ENCODE data around the gene RHBDD1.

The RHBDD1 gene

DNA sequence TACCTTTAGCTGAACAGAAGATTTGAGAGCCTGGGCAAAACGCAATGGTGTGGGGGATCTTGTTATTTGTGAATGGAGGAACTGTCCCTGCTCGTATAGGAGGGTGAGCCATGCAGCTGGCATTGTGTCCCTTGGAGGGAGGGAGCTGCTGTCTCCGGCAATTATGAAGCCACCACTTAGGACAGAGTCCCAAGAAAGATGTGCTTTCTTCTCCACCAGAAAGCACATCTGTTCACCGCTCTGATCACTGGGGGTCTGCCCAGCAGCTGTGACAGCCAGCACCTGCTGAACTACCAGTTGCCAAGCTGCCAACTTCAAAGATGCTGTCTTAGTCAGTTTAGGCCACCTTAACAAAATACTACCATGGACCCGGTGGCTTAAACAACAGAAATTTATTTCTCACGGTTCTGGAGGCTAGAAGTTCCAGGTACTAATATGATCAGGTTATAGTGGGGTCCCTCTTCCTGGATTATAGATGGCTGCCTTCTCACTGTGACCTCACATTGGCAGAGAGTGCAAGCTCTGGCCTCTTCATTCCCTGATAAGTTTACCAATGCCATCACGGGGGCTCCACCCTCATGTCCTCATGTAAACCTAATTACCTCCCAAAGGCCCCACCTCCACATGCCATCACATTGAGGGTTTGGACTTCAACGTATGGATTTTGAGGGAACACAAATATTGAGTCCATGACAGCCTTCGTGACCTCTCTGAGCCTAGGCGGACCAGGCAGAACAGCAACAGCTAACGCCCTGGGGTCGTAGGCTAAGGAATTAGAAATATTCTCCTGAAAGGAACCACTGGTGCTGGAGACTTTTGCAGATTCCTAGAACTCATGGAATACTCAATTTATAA, 148.3 kb downstream of the RHBDD1 start:
- no peak for DNase-seq (ENCODE audit: low read depth, low spot score)

DNA sequence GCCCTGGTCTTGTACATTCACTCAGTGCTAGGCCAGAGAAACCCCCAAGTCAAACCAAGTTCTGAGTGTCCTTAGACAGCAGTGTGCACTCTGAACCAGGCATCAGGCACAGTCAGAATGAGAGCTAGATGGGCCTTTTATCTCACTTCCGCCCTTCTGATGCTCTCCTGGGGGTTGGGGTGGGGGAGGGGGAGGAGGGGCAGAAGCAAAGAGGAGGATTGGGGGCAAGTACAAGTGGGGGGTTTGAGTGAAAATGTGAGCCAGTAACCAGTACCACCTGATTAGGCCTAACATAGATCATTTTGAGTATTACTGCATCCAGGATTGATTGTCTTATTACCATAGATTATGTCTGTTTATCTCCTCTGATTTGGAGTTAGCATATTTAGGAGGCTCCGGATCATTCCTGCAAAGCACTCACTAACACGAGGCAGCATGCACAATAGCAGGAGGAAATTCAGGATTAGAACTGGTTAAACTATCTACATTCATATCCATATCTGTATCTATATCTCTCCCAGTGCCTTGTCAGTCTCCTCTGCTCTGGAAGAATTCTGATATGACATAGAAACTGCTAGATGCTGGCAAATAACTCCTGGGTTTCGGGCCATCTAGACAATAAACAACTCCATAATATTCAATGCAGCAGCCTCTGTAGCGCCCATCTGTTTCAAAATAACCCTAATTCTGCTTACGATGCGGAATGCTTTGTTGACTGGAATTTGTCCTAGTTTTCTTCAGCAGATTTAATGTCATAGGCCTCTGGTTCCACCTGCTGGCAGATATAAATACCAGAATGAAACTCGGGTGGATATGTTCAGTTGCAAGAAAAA, 149.1 kb downstream of the RHBDD1 start:
- peak; percentile 84 for DNase-seq (ENCODE audit: low read depth, low spot score)

GRCh38 chr2:226985583-226985946, 149.7 kb downstream of the RHBDD1 start:
- no peak for DNase-seq (ENCODE audit: low read depth, low spot score)

GRCh38 chr2:226991663-226992062, 155.8 kb downstream of the RHBDD1 start:
- DNase-seq (ENCODE audit: low read depth, low spot score), result no peak

- no peak for DNase-seq (ENCODE audit: low read depth, low spot score)
These were observed 157.3 kb downstream of the RHBDD1 start for GRCh38 chr2:226993171-226993570.

GRCh38 chr2:226994775-226995174, 158.9 kb downstream of the RHBDD1 start:
- DNase-seq (ENCODE audit: low read depth, low spot score), result no peak

DNA sequence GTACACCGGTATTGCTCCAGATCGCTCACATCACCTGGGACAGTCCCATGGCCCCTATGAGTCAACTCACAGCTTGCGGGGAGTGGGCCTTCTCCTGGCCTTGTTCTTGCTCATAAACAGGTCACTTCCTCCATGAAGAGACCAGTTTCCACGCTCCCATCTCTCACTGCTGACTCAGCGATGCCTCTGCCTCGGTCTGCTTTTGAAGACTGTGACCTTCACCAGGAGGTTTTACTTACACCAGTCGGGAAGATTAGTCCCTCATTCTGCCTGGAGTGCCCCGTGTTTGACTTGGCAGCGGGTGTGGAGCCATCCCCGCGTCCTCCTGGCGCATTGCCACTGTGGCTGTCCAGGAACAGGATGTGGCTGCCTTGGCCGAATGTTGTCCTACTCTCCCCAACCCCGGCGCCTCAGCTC, 159.8 kb downstream of the RHBDD1 start:
- peak; percentile 56 for DNase-seq (ENCODE audit: low read depth, low spot score)

DNA sequence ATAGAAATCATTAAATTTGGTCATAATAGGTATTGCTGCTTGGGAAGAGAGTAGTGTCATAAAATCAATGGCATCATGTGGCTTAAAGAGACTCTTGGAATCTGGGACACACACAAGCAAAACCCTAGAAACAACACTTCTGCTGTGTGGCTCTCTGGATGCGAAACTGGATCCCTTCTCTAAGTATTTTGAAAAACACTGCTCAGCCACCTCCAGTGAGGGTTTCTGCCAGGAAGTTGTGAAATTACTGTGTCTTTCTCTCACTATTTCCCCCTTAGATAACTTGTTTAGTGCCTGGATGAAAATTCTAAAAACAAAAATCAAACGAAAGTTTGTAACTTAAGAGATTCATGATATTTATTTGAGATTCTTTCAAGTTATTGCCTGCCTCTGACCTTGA, 163.8 kb downstream of the RHBDD1 start:
- DNase-seq (ENCODE audit: low read depth, low spot score), result no peak

DNA sequence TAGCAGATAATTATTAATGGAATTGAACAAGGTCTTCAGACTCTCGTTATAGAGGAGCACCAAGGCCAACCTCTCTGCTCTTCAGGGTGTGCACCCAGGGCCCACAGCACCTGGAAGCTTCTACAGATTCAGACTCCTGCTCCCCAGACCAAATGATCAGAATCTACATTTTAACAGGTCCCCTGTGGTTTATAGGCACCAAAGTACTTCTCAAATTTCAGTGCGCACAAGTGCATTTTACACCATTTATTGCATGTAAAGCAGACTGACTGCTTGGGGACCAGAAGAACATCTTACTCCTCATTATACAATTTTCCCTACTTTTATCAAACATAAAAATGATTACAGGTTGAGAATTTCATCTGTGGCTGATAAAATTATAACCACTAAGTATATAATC, 164.3 kb downstream of the RHBDD1 start:
- no peak for DNase-seq (ENCODE audit: low read depth, low spot score)

GRCh38 chr2:227004482-227004881, 168.6 kb downstream of the RHBDD1 start:
- DNase-seq (ENCODE audit: low read depth, low spot score), result no peak

DNA sequence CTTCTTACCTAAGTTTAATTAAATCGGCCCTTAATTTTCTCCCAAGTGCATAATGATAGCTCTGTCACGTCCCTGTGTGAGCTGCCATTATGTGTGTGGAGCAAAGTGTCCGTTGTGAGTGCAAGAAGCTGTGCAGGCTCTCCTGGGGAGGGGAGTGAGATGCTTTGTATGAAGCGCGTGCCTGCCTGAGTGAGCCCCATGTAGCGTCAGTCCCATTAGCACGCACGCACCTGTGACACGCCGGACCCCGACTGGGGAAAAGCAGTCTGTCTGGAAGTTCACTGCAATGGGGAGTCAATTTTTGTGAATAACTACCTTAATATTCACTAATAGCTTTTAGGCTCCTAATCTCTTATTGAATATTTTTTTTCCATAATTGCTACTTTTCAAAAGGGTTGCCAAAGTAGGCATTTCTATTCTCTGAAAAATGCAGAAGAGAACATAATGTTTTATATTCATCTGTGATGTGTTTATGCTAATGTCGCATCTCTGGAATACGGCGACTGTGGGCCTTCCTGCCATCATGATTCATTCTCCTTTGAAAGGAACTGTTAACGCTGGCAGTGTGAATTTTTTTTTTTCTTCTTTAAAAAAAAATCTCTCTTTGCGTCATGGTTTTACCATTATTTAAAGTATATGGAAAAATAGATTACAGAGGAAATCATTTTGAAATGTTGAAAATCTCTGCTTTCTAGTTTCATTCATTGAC, 170.5 kb downstream of the RHBDD1 start:
- no peak for DNase-seq (ENCODE audit: low read depth, low spot score)

DNA sequence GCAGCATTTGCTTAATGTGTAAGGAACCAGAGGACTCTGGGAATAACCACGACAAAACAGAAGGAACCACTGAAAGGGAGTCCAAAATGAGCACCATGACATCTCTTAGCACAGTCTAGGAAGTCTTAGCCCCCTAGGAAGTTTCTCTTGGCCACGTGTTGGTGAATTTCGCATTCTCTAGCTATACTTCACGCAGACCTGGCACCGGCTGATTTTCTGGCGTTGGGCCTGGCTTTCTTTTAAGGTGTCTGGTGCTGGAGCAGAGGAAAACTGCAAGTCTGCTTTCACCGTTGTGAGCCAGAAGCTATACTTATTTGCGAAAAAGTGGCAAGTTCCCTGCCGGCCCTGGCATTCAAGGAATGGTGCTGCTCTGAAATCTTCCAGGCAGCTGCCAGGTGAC, 171.3 kb downstream of the RHBDD1 start:
- no peak for DNase-seq (ENCODE audit: low read depth, low spot score)

DNA sequence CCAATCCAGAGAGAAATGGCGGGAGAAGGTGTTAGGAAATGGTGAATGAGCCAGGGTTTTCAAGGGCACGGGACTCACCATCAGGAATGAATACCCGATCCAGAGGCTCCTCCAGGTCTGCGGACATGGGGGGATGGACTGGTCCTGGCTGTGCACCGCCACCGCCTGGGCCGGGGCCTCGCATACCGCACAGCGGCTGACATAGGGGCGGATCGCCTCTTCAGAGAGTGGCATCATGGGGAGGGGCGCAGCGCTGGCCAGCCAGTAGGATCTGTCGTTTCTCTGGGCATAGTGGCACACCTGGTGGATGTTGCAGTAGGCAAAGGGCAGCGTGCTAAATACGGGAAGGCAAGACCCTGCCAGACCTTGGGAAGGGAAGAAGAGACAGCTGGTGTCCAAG, 172.1 kb downstream of the RHBDD1 start:
- no peak for DNase-seq (ENCODE audit: low read depth, low spot score)

DNA sequence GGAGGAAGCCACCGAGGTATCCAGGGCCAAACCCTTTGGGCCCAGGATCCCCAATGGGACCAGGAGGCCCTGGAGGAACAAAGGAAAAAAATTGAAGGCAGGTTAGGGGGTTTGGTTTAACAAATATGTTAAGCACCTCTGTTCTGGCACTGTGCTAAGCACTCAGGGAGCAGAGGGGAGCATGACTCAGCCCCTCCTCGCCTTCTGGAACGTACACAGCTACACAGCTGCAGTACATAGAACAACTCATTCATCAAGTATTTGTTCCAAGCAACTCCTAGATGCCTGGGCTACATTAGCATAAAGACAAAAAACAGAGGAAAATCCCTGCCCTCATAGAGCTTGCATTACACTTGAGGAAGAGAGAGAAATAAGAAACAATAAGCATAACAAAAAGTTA, 174.6 kb downstream of the RHBDD1 start:
- peak; percentile 35 for DNase-seq (ENCODE audit: low read depth, low spot score)

GRCh38 chr2:227013330-227013729, 177.5 kb downstream of the RHBDD1 start:
- no peak for DNase-seq (ENCODE audit: low read depth, low spot score)

DNA sequence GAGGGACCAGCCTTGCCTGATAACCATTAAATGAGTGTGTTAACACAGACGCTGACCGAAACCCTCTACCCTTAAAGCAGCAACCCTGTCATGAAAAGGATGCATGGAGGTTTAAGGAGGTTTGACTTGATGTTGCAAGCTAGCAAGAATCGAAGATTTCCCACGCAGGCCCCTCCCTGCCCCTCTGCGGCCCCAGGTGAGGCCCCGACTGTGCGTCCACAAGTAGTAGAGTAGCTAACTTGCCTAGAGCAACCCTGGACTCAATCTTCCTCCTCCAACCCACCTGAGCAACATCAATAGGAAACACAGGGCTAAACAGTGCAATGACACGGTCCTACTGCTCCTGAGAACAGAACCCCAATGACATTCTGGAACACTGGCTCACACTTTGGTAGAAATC, 178.0 kb downstream of the RHBDD1 start:
- DNase-seq (ENCODE audit: low read depth, low spot score), result no peak

- no peak for DNase-seq (ENCODE audit: low read depth, low spot score)
These were observed 181.0 kb downstream of the RHBDD1 start for GRCh38 chr2:227016894-227017293.

- DNase-seq (ENCODE audit: low read depth, low spot score), result no peak
These were observed 184.6 kb downstream of the RHBDD1 start for GRCh38 chr2:227020416-227020815.

DNA sequence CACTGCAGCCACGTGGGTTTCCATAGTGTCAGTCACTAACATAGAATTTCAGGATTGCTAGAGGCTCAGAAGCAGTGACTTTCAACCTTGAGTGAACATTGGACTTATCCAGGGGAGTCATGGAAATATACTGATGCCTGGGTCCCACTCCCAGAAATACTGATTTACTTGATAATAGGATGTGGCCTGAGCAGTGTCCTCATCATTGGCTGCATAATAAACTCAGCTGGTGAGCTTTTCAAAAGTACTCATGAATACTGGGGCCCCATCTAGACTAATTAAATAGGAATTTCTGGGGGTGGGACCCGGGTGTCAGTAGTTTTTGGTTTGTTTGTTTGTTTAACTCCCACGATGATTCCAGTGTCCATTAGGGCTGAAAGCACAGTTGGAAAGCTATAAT, 186.8 kb downstream of the RHBDD1 start:
- DNase-seq (ENCODE audit: low read depth, low spot score), result no peak

DNA sequence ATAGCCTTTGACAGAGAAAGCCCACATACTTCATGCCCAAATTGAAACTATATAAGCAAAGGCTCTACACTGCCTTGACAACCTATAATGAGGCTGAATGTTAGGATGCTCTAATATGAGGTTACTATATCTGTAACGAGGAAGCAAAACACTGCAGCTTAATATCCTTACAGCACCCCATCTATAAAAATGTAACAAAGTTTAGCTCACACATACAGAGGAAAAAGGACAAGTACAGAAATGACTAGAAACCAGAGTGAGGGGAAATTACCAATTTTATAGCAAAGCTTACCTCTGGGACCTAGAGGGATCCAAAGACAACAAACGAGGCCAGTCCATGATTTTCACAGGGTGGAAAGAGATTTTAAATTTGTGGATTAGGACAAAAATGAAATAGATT, 189.7 kb downstream of the RHBDD1 start:
- DNase-seq (ENCODE audit: low read depth, low spot score), result no peak

GRCh38 chr2:227029426-227030105, 193.7 kb downstream of the RHBDD1 start:
- DNase-seq (ENCODE audit: low read depth, low spot score), result no peak

- no peak for DNase-seq (ENCODE audit: low read depth, low spot score)
These were observed 194.9 kb downstream of the RHBDD1 start for GRCh38 chr2:227030789-227031188.
